WTC11 (cell line): Measurements from ENCODE around the gene MBP. TPM values are rescaled to one million over a fixed set of nuclear protein-coding genes. Genes with fewer than 3 reads are reported as not detected.

ENCODE experiments used
- ATAC-seq: fragments of 200-7000 bp; cut with Tn5 transposase; 2 replicates; pipeline ENCODE4 v1.10.0; 2021; ENCODE audit warnings: mild to moderate bottlenecking, moderate library complexity
- CTCF ChIA-PET: fragments of 300-600 bp; sonication (Branson Sonifier 250); formaldehyde crosslinking; loops from one replicate; lab custom pipeline; 2021; ENCODE audit warnings: antibody characterized with exemption; lab: Charles Lee
- POLR2A ChIA-PET: fragments of 350-600 bp; sonication (Branson Sonifier 250); formaldehyde crosslinking; loops from one replicate; lab custom pipeline; 2021; ENCODE audit warnings: antibody characterized with exemption; lab: Charles Lee
- DNase-seq: peaks from one replicate; pipeline ENCODE4 v3.0.0; 2021; ENCODE audit warnings: low spot score
- H3K27ac Mint-ChIP-seq: 2 replicates; pipeline ENCODE4 v1.8.0; 2021; ENCODE audit warnings: mixed read lengths
- H3K27me3 Mint-ChIP-seq: 2 replicates; pipeline ENCODE4 v1.8.0; 2021; ENCODE audit warnings: low read depth, mild to moderate bottlenecking, moderate library complexity, mixed read lengths
- H3K36me3 Mint-ChIP-seq: 2 replicates; pipeline ENCODE4 v1.8.0; 2021; ENCODE audit warnings: mixed read lengths
- H3K4me1 Mint-ChIP-seq: 2 replicates; pipeline ENCODE4 v1.8.0; 2022; ENCODE audit warnings: mixed read lengths
- H3K4me3 Mint-ChIP-seq: 2 replicates; pipeline ENCODE4 v1.8.0; 2021; ENCODE audit warnings: mild to moderate bottlenecking, moderate library complexity, mixed read lengths
- H3K9me3 Mint-ChIP-seq: 2 replicates; pipeline ENCODE4 v1.8.0; 2021; ENCODE audit warnings: mixed read lengths
- ARID4B ChIP-seq: sonication (generic); formaldehyde crosslinking; IDR thresholded peaks from 2 replicates; pipeline ENCODE4 v1.8.0; 2023; ENCODE audit warnings: missing genetic modification reagents, mild to moderate bottlenecking, borderline replicate concordance
- CREB1 ChIP-seq: sonication (generic); formaldehyde crosslinking; IDR thresholded peaks from 2 replicates; pipeline ENCODE4 v1.8.0; 2023; ENCODE audit warnings: mild to moderate bottlenecking, missing genetic modification reagents
- E2F4 ChIP-seq: sonication (generic); formaldehyde crosslinking; IDR thresholded peaks from 2 replicates; pipeline ENCODE4 v1.8.1; 2022; ENCODE audit warnings: low read depth, mild to moderate bottlenecking, moderate library complexity, missing genetic modification reagents, borderline replicate concordance
- FOXJ3 ChIP-seq: sonication (generic); formaldehyde crosslinking; IDR thresholded peaks from 2 replicates; pipeline ENCODE4 v1.9.0; 2021; ENCODE audit warnings: missing genetic modification reagents, mild to moderate bottlenecking, borderline replicate concordance
- FOXP1 ChIP-seq: sonication (generic); formaldehyde crosslinking; IDR thresholded peaks from 2 replicates; pipeline ENCODE4 v1.8.0; 2022; ENCODE audit warnings: missing genetic modification reagents, mild to moderate bottlenecking, moderate library complexity, borderline replicate concordance
- GRHL2 ChIP-seq: fragments of 250-450 bp; sonication (Bioruptor Pico); IDR thresholded peaks from 2 replicates; pipeline ENCODE4 v1.8.0; 2022; ENCODE audit warnings: mild to moderate bottlenecking, moderate library complexity; ENCODE audit not compliant: insufficient replicate concordance, severe bottlenecking
- IRF2 ChIP-seq: sonication (generic); formaldehyde crosslinking; IDR thresholded peaks from 2 replicates; pipeline ENCODE4 v1.8.0; 2022; ENCODE audit warnings: low read depth, missing genetic modification reagents, borderline replicate concordance
- MAX ChIP-seq: sonication (generic); formaldehyde crosslinking; IDR thresholded peaks from 2 replicates; pipeline ENCODE4 v1.8.0; 2022; ENCODE audit warnings: mild to moderate bottlenecking, missing genetic modification reagents
- MYBL2 ChIP-seq: sonication (generic); formaldehyde crosslinking; IDR thresholded peaks from 2 replicates; pipeline ENCODE4 v1.8.1; 2023; ENCODE audit warnings: mild to moderate bottlenecking, moderate library complexity, missing genetic modification reagents
- NR1H2 ChIP-seq: sonication (generic); formaldehyde crosslinking; IDR thresholded peaks from 2 replicates; pipeline ENCODE4 v1.9.0; 2021; ENCODE audit warnings: mild to moderate bottlenecking, moderate library complexity, missing genetic modification reagents
- NR3C1 ChIP-seq: sonication (generic); formaldehyde crosslinking; conservative IDR thresholded peaks from 2 replicates; pipeline ENCODE4 v1.8.1; 2023; ENCODE audit warnings: low read depth, mild to moderate bottlenecking, missing genetic modification reagents
- PREB ChIP-seq: sonication (generic); formaldehyde crosslinking; IDR thresholded peaks from 2 replicates; pipeline ENCODE4 v1.8.1; 2022; ENCODE audit warnings: mild to moderate bottlenecking, missing genetic modification reagents, moderate library complexity, borderline replicate concordance
- SMAD3 ChIP-seq: sonication (generic); formaldehyde crosslinking; IDR thresholded peaks from 2 replicates; pipeline ENCODE4 v1.8.0; 2022; ENCODE audit warnings: missing genetic modification reagents, mild to moderate bottlenecking, borderline replicate concordance
- SMAD4 ChIP-seq: sonication (generic); formaldehyde crosslinking; IDR thresholded peaks from 2 replicates; pipeline ENCODE4 v1.8.0; 2022; ENCODE audit warnings: mild to moderate bottlenecking, missing genetic modification reagents
- STAT6 ChIP-seq: sonication (generic); formaldehyde crosslinking; conservative IDR thresholded peaks from 2 replicates; pipeline ENCODE4 v1.8.1; 2023; ENCODE audit warnings: mild to moderate bottlenecking, low read depth, missing genetic modification reagents, moderate library complexity
- USF2 ChIP-seq: sonication (generic); formaldehyde crosslinking; IDR thresholded peaks from 2 replicates; pipeline ENCODE4 v1.8.1; 2023; ENCODE audit warnings: mild to moderate bottlenecking, missing genetic modification reagents, moderate library complexity
- ZBTB21 ChIP-seq: sonication (generic); formaldehyde crosslinking; IDR thresholded peaks from 2 replicates; pipeline ENCODE4 v1.8.1; 2023; ENCODE audit warnings: mild to moderate bottlenecking, missing genetic modification reagents, borderline replicate concordance
- ZNF232 ChIP-seq: sonication (generic); formaldehyde crosslinking; IDR thresholded peaks from 2 replicates; pipeline ENCODE4 v1.8.0; 2022; ENCODE audit warnings: mild to moderate bottlenecking, missing genetic modification reagents
- ZNF281 ChIP-seq: sonication (generic); formaldehyde crosslinking; IDR thresholded peaks from 2 replicates; pipeline ENCODE4 v1.8.0; 2023; ENCODE audit warnings: mild to moderate bottlenecking, missing genetic modification reagents
- ZNF416 ChIP-seq: fragments of 250-450 bp; sonication (Bioruptor Pico); IDR thresholded peaks from 2 replicates; pipeline ENCODE4 v1.9.0; 2021; ENCODE audit warnings: mild to moderate bottlenecking, inconsistent platforms
- total RNA-seq: library from RNA; stranded (reverse); gene quantifications from 3 replicates; pipeline ENCODE4 v1.2.3, GENCODE V29; 2021

MBP gene
- total RNA-seq, 1 experiment from 2014 or later, result 19.6 TPM

- TF ChIP-seq E2F4 (CRISPR knock-in tag), result no peak
- TF ChIP-seq PREB (CRISPR knock-in tag), result no peak
- no peak for TF ChIP-seq ARID4B (CRISPR knock-in tag)
- TF ChIP-seq SMAD4 (CRISPR knock-in tag), result no peak
- TF ChIP-seq USF2 (CRISPR knock-in tag), result no peak
- no peak for TF ChIP-seq IRF2 (CRISPR knock-in tag)
- TF ChIP-seq MAX (CRISPR knock-in tag), result no peak
These were observed 41.9 kb downstream of the MBP start (continued) for GRCh38 chr18:77090546-77091174.

GRCh38 chr18:77089723-77090285 lies 42.8 kb downstream of the MBP start:
- DNase-seq (no peak), ATAC-seq (no peak)
- H3K36me3 Mint-ChIP-seq, result no peaks in the 10 kb centered on the region; the same call in 1 of the 2 replicates
- H3K27ac Mint-ChIP-seq, result peak overlapping the region; percentile 93
- POLR2A ChIA-PET, result no interaction called here
- H3K4me3 Mint-ChIP-seq, result no peak overlapping the region
- peaks cover 66% of the 10 kb centered on the region for H3K4me1 Mint-ChIP-seq
- H3K9me3 Mint-ChIP-seq, result no peaks in the 10 kb centered on the region
- CTCF ChIA-PET, result no interaction called here
- H3K27me3 Mint-ChIP-seq, result peaks cover 13% of the 10 kb centered on the region
- TF ChIP-seq ZNF281 (CRISPR knock-in tag), result no peak
- TF ChIP-seq NR1H2 (CRISPR knock-in tag), result no peak
- no peak for TF ChIP-seq GRHL2 (CRISPR knock-in tag)
- TF ChIP-seq FOXP1 (CRISPR knock-in tag), result no peak
- TF ChIP-seq MYBL2 (CRISPR knock-in tag), result no peak
- TF ChIP-seq STAT6 (CRISPR knock-in tag), result no peak
- TF ChIP-seq FOXJ3 (CRISPR knock-in tag), result no peak
- no peak for TF ChIP-seq ZNF416 (CRISPR knock-in tag)
- TF ChIP-seq ZNF232 (CRISPR knock-in tag), result no peak
- TF ChIP-seq ZBTB21 (CRISPR knock-in tag), result no peak
- no peak for TF ChIP-seq NR3C1 (CRISPR knock-in tag)
- no peak for TF ChIP-seq E2F4 (CRISPR knock-in tag)
- TF ChIP-seq SMAD3 (CRISPR knock-in tag), result no peak
- no peak for TF ChIP-seq CREB1 (CRISPR knock-in tag)
